ENCODE measurements around the gene TP53I13. TPM values are rescaled to one million over a fixed set of nuclear protein-coding genes. Genes with fewer than 3 reads are reported as not detected.

The TP53I13 gene
- total RNA-seq, 1 experiment from 2014 or later, result 64.1 TPM

DNA sequence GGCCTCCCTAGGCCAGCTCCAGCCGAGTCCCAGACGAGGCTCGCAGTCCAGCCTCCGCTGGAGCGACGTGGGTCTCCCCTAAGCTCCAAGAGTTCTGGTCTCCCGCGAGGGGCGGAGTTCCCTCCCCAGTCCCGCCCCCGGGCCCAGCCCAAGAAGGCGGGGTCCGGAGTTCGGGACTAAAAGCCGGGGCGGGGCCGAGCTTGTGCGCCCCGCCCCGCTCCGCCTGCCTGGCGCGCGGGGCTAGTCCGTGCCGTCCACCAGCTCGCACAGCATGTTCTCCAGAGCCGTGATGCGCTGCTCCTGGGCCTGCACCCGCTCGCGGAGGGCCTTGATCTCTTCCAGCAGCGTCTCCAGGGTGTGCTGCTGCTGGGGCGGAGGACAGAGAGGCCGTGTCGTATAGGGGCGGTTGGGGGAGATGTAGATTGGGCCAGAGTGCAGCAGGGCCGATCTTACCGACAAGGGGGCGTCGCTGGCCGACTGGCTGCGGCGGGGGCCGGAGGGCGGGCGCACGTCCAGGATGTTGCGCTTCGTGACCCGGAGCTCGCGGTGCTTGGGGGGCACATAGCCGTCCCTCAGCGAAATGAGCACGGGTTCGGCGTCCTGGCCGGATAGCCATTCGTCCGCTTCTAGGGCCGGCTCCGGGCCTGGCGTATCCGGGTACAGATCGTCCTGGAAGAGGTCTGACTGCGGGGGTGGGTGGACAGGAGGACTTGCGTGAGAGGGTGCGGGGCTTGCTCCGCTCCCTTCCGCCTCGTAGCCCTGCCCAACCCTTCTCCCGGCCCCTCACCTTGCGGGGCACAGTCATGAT, 47.2 kb downstream of the TP53I13 start:
- no peak for DNase-seq (ENCODE audit: low spot score)

DNA sequence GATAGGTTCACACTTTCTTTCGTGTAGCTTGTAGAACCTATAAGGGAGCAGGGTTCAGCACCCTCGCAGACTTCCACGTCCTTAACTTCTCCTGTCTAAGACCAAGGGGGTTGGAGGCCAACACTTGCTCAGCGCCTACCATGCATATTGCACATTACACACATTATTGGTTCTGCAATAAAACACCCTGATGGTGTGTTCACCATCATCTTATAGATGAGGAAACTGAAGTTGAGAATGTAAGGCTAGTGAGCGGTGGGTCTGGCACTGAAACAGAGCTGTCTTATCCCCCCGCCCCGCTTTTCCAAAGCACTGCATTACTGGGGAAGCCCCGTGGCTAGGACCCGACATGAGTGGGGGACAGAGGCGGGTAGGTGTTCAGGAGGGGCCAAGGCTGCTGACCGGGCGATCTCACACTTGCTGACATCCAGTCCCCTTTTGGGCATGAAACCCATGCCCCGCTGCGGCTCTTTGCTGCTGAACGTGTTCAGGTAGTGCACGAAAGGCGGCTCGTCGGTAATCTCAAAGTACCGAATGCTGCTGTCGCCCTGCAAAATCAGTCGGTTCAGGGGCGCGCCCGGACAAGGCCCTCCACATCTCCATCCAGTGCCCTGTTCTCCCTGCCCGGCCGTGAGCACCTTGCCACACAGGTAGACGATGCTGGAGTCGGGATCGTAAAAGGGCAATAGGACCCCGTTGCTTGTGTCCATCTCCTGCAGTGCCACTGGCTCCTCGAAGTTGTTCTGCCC, 48.0 kb downstream of the TP53I13 start:
- no peak for DNase-seq (ENCODE audit: low spot score)

DNA sequence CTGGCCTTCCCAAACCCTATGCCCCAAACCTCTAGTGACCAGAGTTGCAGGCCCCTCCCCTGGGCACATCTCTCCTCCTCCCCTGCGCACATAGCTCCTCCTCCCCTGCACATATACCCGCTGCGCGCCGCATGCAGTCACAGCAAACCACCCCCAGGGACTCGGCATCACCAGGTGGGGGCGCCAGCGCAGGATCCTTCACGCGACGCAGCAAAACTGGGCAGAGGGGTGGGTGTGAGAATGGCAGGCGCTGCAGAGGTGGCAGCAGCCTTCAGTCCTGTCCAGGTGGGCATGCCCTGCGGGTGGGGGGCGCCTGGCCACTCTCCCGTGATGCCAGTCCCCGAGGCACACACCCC, 48.6 kb downstream of the TP53I13 start:
- peak; percentile 10 for DNase-seq (ENCODE audit: low spot score)

DNA sequence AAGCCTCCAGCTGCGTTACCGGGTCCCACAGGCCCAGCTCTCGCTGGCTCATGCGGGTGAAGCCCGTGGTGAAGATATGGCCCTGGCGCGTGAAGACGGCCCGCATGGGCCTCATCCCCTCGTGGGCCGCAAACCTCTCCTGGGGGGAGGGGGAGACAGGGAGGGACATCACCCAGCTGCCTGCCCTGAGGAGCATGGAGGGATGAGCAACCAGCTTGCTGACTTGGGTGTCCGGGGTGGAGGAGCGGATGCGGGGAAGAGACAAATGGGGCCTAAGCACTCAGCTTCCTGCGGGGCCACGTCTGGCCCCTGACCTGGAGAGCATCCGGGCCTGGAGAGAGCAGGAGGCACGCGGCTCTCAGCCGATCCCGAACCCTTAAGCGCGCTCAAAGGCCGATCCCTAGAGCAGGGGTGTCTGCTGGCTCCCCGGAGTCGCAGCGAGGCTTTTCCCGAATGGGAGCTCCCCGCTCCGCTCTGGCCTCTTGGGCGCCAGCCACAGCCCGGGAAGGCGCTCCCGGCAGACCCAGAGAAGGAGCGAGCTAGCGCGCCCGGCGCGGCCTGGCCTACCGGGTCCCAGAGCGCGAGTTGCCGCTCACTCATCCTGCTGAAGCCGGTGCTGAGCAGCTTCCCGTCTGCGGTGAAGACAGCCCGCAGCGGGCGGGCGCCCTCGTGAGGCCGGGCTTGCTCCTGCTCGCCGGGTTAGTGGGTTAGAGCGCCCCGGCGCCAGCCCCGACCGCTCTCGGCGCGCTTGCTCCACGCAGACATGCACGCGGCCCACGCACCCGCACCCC, 49.2 kb downstream of the TP53I13 start:
- no peak for DNase-seq (ENCODE audit: low spot score)

DNA sequence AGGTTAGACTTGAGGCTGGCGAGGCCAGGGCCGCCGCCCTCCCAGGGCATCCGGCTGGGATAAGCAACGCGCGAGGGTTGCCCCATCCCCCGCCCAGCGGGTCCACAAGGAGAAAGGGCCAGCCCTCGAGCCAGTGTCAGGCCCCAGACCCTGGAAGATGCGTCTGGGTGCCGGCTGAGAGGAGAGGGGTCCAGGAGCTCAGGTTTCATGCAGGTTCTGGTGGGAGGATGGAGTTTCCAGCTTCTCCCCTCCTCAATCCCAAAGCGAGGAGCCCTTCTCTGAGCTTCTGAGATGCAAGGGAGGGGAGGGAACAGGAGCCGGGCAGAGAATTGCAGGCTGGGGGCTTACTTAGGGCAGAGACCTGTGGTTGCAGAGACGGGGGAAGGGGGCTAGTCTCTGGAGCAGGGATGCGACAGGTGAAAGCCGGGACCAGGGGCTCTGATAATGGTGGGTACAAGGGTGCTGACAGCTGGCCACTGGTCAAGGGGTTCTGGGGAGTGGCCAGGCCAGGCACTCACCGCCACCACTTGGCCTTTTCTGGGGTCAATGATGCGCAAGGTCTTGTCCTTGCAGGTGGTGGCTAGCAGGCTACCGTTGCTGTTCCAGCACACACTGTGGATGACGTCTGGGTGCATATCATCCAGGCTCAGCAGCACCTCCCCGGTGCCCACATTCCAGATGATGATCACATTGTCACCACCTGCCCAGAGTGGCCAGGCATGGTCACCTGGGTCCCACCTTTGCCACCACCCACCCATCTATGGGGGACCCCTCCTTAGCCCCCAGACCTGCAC, 50.0 kb downstream of the TP53I13 start:
- no peak for DNase-seq (ENCODE audit: low spot score)

DNA sequence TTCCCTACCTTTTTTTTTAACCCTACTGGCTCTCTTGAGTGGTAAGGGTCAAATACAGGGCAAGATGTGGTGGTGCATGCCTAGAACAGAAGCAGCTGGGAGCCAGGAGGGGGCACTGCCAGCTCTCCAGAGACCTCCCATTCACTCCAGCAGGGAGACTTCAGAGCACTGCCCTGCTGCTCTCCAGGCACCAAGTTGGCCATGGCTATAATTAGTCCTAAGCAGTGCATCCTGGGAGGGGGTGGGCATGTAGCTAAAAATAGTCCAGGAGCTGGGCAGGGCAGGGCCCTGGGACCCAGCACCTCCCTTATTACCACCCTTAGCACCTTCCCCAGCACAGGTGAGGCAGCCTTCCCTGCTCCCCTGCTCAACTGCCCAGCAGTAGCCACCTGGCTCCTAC, 50.8 kb downstream of the TP53I13 start:
- DNase-seq (ENCODE audit: low spot score), result peak; percentile 63

DNA sequence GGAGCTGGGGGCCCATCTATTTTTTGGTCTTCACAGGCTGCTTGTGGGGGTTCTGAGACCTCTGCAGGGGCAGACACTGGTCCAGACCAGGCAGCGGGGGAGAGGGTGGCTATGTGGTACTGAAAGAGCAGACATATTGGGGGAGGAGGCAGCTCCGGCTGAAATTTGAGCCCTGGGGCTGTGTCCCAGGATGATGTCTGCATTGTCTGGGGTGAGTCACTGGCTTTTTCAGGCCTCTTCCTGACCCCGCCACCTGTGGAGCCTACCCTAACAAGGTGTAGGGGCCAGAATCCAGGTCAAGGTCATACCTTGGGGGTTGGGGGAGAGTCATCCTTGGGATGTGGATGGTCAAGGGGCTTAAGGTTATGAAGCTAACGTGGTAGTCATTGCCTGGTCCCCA, 51.8 kb downstream of the TP53I13 start:
- DNase-seq (ENCODE audit: low spot score), result peak; percentile 75

DNA sequence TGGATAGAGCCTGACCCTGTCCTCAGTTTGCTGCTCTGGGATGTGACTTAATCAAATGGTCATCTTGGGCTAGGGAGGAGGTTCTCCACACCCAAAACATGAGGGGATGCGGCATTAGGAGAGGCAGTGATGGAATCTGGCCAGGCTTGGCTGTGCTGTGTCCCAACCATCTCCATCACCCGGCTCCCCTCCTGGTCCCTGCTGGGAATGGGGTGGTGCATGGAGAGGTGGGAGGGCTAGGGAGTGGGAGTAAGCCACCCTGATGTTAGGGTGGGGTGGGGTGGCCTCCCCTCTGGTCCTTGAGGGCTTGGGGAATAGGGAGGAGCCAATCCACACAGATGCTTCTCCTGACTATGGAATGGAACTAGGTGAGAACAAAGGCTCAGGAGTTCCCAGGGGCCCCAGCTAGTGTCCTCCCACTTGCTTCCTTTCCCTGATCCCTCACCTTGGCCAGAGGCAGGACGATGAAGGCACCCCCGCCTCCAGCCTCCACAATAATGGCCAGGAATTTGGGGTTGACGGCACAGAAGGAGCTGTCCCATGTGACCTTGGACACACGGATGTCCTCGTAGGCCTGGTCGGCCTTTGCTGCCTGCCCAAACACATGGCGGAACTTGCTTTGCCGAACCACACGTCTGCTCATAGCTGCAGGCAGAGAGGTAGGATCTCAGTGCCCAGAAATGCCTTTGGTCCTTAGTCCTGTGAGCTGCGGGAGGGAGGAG, 52.4 kb downstream of the TP53I13 start:
- DNase-seq (ENCODE audit: low spot score), result no peak

DNA sequence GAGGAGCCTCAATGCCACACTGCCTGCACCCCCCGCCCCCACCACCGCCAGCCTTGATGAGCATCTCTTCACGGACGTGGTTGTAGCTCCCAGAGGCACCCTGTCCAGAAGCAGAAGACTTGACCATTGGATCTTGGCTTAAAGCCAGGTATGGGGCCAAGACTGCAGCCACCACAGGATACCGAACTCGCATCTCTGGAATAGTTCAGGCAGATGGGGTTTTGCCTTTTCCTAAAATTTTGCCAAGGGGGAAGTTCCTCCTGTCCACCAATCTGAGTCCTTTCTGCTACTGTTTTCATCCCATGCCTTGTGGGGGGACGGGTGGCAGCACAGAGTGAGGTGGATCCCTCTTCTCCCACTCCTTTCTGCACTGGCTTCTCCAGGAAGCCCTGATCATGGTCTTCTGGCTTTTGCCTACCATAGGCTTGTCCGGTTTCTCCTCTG, 53.3 kb downstream of the TP53I13 start:
- no peak for DNase-seq (ENCODE audit: low spot score)

Other genes starting within 250 kb of the TP53I13 start
- gene TAOK1, start 178.3 kb upstream of the TP53I13 start, total RNA-seq (2014; rRNA removed; shearing (Covaris generic)), result 46.6 and 64.3 TPM in 2 replicates
- 11.6 and 11.7 TPM in 2 replicates for gene ABHD15, start 1.7 kb upstream of the TP53I13 start, total RNA-seq (2014; rRNA removed; shearing (Covaris generic))
- gene GIT1, start 20.9 kb downstream of the TP53I13 start, total RNA-seq (2014; rRNA removed; shearing (Covaris generic)), result 51.8 and 53.2 TPM in 2 replicates
- 17.6 and 21.8 TPM in 2 replicates for gene ANKRD13B, start 24.4 kb downstream of the TP53I13 start, total RNA-seq (2014; rRNA removed; shearing (Covaris generic))
- 12.2 and 14.8 TPM in 2 replicates for gene CORO6, start 54.2 kb downstream of the TP53I13 start, total RNA-seq (2014; rRNA removed; shearing (Covaris generic))

Measured in A172 (cell line).